Liver (tissue), 9 donors: Measurements from ENCODE around the gene EBF4. TPM values are rescaled to one million over a fixed set of nuclear protein-coding genes. Genes with fewer than 3 reads are reported as not detected.

Experiments used
- DNase-seq: peaks from one replicate; pipeline ENCODE4 v3.0.0-alpha.2; 2017; ENCODE audit warnings: low spot score
- H3K27ac ChIP-seq, 2 donors: one replicate each; pipeline ENCODE4 v1.7.0; 2013; ENCODE audit warnings: inconsistent platforms in 2 of 2, low read length in 2 of 2, control low read depth in 1 of 2, low read depth in 1 of 2, mild to moderate bottlenecking in 1 of 2
- H3K27me3 ChIP-seq, 4 donors: one replicate each; pipeline versions ENCODE4 v1.6.1 to v1.7.0; 2013; ENCODE audit warnings: low read length in 3 of 4, inconsistent platforms in 1 of 4, mild to moderate bottlenecking in 1 of 4, moderate library complexity in 1 of 4; ENCODE audit not compliant: control insufficient read depth in 4 of 4, insufficient read depth in 4 of 4
- H3K36me3 ChIP-seq, 4 donors: one replicate each; pipeline versions ENCODE4 v1.6.1 to v1.7.0; 2013; ENCODE audit warnings: low read length in 3 of 4, mild to moderate bottlenecking in 3 of 4, low read depth in 1 of 4, moderate library complexity in 1 of 4; ENCODE audit not compliant: control insufficient read depth in 4 of 4, insufficient read depth in 3 of 4
- H3K4me1 ChIP-seq, 4 donors: one replicate each; pipeline versions ENCODE4 v1.6.1 to v1.7.0; 2013; ENCODE audit warnings: low read length in 3 of 4, mild to moderate bottlenecking in 3 of 4, moderate library complexity in 1 of 4; ENCODE audit not compliant: control insufficient read depth in 4 of 4, insufficient read depth in 4 of 4
- H3K4me3 ChIP-seq, 3 donors: one replicate each; pipeline versions ENCODE4 v1.6.1 to v1.7.0; 2013; ENCODE audit warnings: low read length in 3 of 3, control low read depth in 1 of 3, low read depth in 1 of 3, mild to moderate bottlenecking in 1 of 3
- H3K9ac ChIP-seq, 2 donors: one replicate each; pipeline ENCODE4 v1.7.0; 2013; ENCODE audit warnings: low read length in 2 of 2, mild to moderate bottlenecking in 2 of 2, moderate library complexity in 2 of 2, control low read depth in 1 of 2, low read depth in 1 of 2
- H3K9me3 ChIP-seq, 4 donors: one replicate each; pipeline versions ENCODE4 v1.6.1 to v1.7.0; 2013; ENCODE audit warnings: low read length in 3 of 4; ENCODE audit not compliant: control insufficient read depth in 4 of 4
- ATF3 ChIP-seq: IDR thresholded peaks from 2 replicates; pipeline ENCODE4 v1.6.1; 2016; ENCODE audit warnings: antibody characterized with exemption
- EGR1 ChIP-seq, 2 donors: IDR thresholded peaks; 2 replicates each; pipeline ENCODE4 v1.6.1; 2016 to 2018; ENCODE audit warnings: antibody characterized with exemption in 2 of 2, low read depth in 2 of 2
- FOXA1 ChIP-seq: IDR thresholded peaks from 2 replicates; pipeline ENCODE4 v1.6.1; 2016; ENCODE audit warnings: antibody characterized with exemption
- HNF4A ChIP-seq, 2 donors: conservative IDR thresholded peaks; 2 replicates each; pipeline ENCODE4 v1.6.1; 2016; ENCODE audit warnings: antibody characterized with exemption in 2 of 2, mild to moderate bottlenecking in 2 of 2
- HNF4G ChIP-seq: IDR thresholded peaks from 2 replicates; pipeline ENCODE4 v1.6.1; 2016; ENCODE audit warnings: antibody characterized with exemption
- JUND ChIP-seq, 2 donors: IDR thresholded peaks; 2 replicates each; pipeline ENCODE4 v1.6.1; 2016; ENCODE audit warnings: antibody characterized with exemption in 2 of 2
- MAX ChIP-seq: IDR thresholded peaks from 2 replicates; pipeline ENCODE4 v1.6.1; 2016; ENCODE audit warnings: antibody characterized with exemption
- NR2F2 ChIP-seq: IDR thresholded peaks from 2 replicates; pipeline ENCODE4 v1.6.1; 2016; ENCODE audit warnings: antibody characterized with exemption
- RAD21 ChIP-seq, 2 donors: IDR thresholded peaks; 2 replicates each; pipeline ENCODE4 v1.6.1; 2016; ENCODE audit warnings: antibody characterized with exemption in 2 of 2, mild to moderate bottlenecking in 2 of 2
- RXRA ChIP-seq, 2 donors: IDR thresholded peaks; 2 replicates each; pipeline ENCODE4 v1.6.1; 2017 to 2018; ENCODE audit warnings: antibody characterized with exemption in 2 of 2, mild to moderate bottlenecking in 1 of 2
- TAF1 ChIP-seq: conservative IDR thresholded peaks from 2 replicates; pipeline ENCODE4 v1.6.1; 2016; ENCODE audit warnings: antibody characterized with exemption, mild to moderate bottlenecking
- YY1 ChIP-seq: IDR thresholded peaks from 2 replicates; pipeline ENCODE4 v1.6.1; 2016; ENCODE audit warnings: antibody characterized with exemption, mild to moderate bottlenecking
- WGBS: extraction: QIAGEN DNeasy Blood & Tissue Kit; methylation state at CpG from one replicate; pipeline ENCODE4 v1.1.7; 2013; 5-methylcytosine and 5-hydroxymethylcytosine counted together
- polyA plus RNA-seq, 2 donors: library from polyadenylated mRNA; stranded (reverse) in 1 of 2; unstranded in 1 of 2; fragments of 200-250 nt in 1 of 2; fragments of >200 nt in 1 of 2; fragmentation: Nextera tagmentation in 1 of 2; extraction: Ambion mirVana in 1 of 2; gene quantifications; one replicate each; pipeline versions ENCODE4 v1.2.1 to v1.2.3, GENCODE V29; 2013 to 2015
- total RNA-seq, 2 donors: library from RNA; depleted of rRNA; stranded (reverse); fragments of >200 nt; gene quantifications; one replicate each; pipeline ENCODE4 v1.2.3, GENCODE V29; 2014
- TF ChIP-seq, protein P1 (sequence below): fragments of 150-350 bp; IDR thresholded peaks from 2 replicates; pipeline ENCODE4 v1.5.1; 2017; ENCODE audit warnings: improper control_type of control experiment, low read depth, low read length; ENCODE audit not compliant: missing input control
- TF ChIP-seq, protein P2 (sequence below): IDR thresholded peaks from 2 replicates; pipeline ENCODE4 v1.6.1; 2016; ENCODE audit warnings: antibody characterized with exemption, mild to moderate bottlenecking
- donor health status: healthy.
- donor health status: healthy.
- donor health status: healthy.
- donor health status: healthy.
- donor health status: healthy.

The EBF4 gene
- total and polyA plus RNA-seq, 4 donors = 2.3 to 4.0 (median 2.9) TPM

DNA sequence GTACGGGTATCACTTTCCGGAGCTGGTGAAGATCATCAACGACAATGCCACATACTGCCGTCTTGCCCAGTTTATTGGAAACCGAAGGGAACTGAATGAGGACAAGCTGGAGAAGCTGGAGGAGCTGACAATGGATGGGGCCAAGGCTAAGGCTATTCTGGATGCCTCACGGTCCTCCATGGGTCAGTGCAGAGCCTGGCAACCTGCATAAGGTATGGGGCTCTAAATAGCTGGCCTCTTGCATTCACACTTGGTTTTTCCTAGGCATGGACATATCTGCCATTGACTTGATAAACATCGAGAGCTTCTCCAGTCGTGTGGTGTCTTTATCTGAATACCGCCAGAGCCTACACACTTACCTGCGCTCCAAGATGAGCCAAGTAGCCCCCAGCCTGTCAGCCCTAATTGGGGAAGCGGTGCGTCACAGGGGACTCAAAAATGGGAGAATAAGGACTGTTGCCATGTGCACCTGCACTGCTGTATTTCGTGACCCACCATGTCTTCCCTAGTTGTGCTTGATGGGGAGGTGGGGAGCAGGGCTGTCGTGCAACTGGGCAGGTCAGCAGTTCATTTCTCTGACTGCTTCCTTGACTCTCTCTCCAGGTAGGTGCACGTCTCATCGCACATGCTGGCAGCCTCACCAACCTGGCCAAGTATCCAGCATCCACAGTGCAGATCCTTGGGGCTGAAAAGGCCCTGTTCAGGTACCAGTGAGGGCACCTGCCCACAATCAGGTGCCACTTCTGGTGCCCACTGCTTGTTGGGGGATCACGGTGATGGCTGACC is 37.1 kb upstream of the EBF4 start:
- Histone ChIP-seq H3K4me1 (peaks cover 3 to 23% (median 12%) of the 10 kb centered on the region in 4 donors), H3K9me3 (no peaks in the 10 kb centered on the region), H3K36me3 (peaks cover 24 to 62% (median 57%) of the 10 kb centered on the region in 4 donors), H3K27ac (no peak overlapping the region), H3K4me3 (no peak overlapping the region), H3K9ac (no peak overlapping the region), H3K27me3 (no peaks in the 10 kb centered on the region)
- TF ChIP-seq FOXA1 (no peak), ATF3 (no peak), TAF1 (no peak), HNF4G (no peak), HNF4A (conservative IDR thresholded peaks at IDR 0.05) (no peak), EGR1 (IDR thresholded peaks at IDR 0.05; ENCODE audit: low read depth in 2 of 2) (no peak), JUND (IDR thresholded peaks at IDR 0.05) (no peak), RAD21 (IDR thresholded peaks at IDR 0.05) (no peak)
- TF ChIP-seq, protein P1, sequence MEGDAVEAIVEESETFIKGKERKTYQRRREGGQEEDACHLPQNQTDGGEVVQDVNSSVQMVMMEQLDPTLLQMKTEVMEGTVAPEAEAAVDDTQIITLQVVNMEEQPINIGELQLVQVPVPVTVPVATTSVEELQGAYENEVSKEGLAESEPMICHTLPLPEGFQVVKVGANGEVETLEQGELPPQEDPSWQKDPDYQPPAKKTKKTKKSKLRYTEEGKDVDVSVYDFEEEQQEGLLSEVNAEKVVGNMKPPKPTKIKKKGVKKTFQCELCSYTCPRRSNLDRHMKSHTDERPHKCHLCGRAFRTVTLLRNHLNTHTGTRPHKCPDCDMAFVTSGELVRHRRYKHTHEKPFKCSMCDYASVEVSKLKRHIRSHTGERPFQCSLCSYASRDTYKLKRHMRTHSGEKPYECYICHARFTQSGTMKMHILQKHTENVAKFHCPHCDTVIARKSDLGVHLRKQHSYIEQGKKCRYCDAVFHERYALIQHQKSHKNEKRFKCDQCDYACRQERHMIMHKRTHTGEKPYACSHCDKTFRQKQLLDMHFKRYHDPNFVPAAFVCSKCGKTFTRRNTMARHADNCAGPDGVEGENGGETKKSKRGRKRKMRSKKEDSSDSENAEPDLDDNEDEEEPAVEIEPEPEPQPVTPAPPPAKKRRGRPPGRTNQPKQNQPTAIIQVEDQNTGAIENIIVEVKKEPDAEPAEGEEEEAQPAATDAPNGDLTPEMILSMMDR = no peak
- DNase-seq = no peak
- WGBS = 95% methylated on average over 17 of the region's 17 CpGs

GRCh38 chr20:2656471-2657117 is 36.0 kb upstream of the EBF4 start:
- H3K4me1 ChIP-seq = peaks cover 3 to 20% (median 11%) of the 10 kb centered on the region in 4 donors
- 75% methylated on average over 12 of the region's 12 CpGs for WGBS

GRCh38 chr20:2657241-2657640 is 35.3 kb upstream of the EBF4 start:
- Histone ChIP-seq H3K36me3 (peaks cover 24 to 77% (median 65%) of the 10 kb centered on the region in 4 donors), H3K4me1 (peaks cover 3 to 18% (median 11%) of the 10 kb centered on the region in 4 donors), H3K27ac (no peak overlapping the region), H3K4me3 (no peak overlapping the region), H3K9me3 (no peaks in the 10 kb centered on the region), H3K27me3 (no peaks in the 10 kb centered on the region), H3K9ac (no peak overlapping the region)
- DNase-seq = no peak
- TF ChIP-seq MAX = no peak
- TF ChIP-seq, protein P1 = no peak
- TF ChIP-seq YY1 = no peak
- no peak for TF ChIP-seq EGR1 (IDR thresholded peaks at IDR 0.05; ENCODE audit: low read depth in 2 of 2)
- TF ChIP-seq, protein P2, sequence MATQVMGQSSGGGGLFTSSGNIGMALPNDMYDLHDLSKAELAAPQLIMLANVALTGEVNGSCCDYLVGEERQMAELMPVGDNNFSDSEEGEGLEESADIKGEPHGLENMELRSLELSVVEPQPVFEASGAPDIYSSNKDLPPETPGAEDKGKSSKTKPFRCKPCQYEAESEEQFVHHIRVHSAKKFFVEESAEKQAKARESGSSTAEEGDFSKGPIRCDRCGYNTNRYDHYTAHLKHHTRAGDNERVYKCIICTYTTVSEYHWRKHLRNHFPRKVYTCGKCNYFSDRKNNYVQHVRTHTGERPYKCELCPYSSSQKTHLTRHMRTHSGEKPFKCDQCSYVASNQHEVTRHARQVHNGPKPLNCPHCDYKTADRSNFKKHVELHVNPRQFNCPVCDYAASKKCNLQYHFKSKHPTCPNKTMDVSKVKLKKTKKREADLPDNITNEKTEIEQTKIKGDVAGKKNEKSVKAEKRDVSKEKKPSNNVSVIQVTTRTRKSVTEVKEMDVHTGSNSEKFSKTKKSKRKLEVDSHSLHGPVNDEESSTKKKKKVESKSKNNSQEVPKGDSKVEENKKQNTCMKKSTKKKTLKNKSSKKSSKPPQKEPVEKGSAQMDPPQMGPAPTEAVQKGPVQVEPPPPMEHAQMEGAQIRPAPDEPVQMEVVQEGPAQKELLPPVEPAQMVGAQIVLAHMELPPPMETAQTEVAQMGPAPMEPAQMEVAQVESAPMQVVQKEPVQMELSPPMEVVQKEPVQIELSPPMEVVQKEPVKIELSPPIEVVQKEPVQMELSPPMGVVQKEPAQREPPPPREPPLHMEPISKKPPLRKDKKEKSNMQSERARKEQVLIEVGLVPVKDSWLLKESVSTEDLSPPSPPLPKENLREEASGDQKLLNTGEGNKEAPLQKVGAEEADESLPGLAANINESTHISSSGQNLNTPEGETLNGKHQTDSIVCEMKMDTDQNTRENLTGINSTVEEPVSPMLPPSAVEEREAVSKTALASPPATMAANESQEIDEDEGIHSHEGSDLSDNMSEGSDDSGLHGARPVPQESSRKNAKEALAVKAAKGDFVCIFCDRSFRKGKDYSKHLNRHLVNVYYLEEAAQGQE = no peak
- WGBS = 90% methylated on average over 5 of the region's 5 CpGs

More at GRCh38 chr20:2656471-2657117, 36.0 kb upstream of the EBF4 start:
- no peaks in the 10 kb centered on the region for H3K9me3 ChIP-seq
- TF ChIP-seq MAX (no peak), NR2F2 (no peak), TAF1 (no peak), RXRA (IDR thresholded peaks at IDR 0.05) (no peak)
- no peak for DNase-seq
- H3K9ac ChIP-seq = no peak overlapping the region
- peaks cover 24 to 71% (median 62%) of the 10 kb centered on the region in 4 donors for H3K36me3 ChIP-seq
- no peak overlapping the region for H3K27ac ChIP-seq
- no peak overlapping the region for H3K4me3 ChIP-seq
- no peaks in the 10 kb centered on the region for H3K27me3 ChIP-seq
